Activated CD8-positive, alpha-beta memory T cell treated with anti-CD3 and anti-CD28 coated beads for 1 hour (primary cell): Measurements from ENCODE around the gene COPS7B.
"Not testable (repeated sequence)": the region's sequence is repeated elsewhere in the genome, so short reads cannot be mapped to it uniquely, and the experiment has no call there.

Experiments
- DNase-seq, 2 donors: peaks; one replicate each; pipeline ENCODE4 v3.0.0-alpha.2; 2020; ENCODE audit warnings: low read depth in 1 of 2; ENCODE audit errors: extremely low read depth in 1 of 2

COPS7B gene

DNA sequence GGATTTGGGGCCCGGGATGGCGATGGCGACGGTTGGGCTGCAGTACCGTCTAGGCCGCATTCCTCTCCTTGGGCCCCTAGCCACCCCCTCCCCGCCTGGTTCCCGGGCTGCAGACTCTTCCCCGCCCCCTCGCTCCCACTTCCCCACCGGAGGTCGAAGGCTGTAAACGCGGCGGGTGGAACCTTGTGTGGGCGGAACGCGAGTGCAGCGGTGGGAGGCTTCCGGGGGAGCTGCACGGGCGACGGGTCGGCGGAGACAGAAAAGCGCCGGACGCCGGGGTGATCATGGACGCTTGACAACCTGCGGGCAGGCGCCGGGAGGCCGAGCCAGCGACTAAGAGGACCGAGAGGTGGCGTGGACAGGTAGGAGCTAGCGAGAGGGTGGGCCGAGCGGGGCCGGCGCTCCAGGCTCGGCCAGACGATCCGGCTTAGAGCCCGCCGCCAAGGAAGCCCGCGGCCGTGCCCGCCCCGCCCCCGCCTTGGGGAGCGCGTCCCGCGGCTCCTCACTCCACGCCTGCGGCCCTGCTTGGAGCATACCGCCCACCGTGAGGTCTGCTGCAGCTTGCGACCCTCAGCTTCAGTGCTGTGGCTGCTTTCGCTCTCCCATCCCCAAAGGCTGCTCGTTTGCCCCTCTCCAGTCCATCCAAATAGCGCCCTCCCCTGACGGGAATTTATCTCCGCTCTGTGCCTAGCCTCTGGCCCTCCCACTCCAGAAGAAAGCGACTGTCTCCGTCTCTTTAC lies at the start of gene COPS7B:
COPS7B (plus strand) TSS at position 269 of the 740 bp plus-strand sequence. CDS start 2,126 bp downstream, outside the sequence.
- peak; percentile 44 to 73 for DNase-seq

DNA sequence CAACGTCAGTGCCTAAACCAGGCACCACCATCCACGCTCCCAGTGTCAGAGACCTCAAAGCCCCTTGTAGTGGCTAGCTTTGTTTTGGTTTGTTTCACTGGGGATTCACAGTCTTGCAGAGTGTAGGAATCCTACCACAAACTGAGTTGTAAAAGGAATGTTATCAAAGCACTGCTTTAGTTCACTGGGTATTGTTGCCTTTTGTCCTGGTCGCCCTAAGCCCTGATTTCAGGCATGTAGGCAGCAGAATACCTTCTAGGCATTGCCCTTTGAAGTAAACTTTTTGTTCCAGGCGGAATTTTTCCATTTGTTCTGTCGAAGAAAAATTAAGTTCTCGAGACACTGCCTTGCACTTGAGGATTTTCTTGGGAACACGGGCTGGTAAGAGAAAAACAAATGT lies 48.5 kb upstream of the COPS7B start:
- no peak for DNase-seq

DNA sequence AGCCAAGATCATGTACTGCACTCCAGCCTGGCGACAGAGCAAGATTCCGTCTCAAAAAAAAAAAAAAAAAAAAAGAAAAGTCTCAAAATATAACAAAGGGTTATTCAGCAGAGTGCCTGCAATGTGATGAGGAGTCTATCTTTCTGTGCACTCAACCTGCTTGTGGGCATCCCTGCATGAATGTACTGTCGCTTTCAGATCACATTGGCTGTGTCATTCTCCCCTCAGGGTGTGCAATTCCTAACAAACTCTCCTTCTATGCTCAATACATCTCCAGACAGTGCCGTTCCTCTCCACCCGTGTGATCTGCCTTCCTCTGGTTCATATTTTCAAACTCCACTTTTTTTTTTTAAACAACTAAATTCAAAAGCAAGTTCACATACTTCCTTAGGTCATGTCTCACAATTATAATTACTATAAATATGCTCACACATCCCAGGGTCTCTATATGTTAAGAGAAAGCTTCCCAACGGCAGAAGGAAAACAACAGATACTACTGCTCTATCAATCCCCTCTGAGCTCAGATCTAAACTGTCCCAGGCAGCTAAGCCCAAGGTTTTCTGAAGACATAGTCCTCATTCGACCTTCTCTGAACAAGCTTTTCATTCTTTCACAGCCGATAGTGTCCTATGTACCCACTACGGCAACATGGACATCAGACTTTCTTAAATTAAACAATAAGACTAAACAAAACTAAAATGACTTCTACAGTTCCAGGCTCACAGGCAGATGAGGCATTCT lies 42.7 kb upstream of the COPS7B start:
- no peak for DNase-seq

DNA sequence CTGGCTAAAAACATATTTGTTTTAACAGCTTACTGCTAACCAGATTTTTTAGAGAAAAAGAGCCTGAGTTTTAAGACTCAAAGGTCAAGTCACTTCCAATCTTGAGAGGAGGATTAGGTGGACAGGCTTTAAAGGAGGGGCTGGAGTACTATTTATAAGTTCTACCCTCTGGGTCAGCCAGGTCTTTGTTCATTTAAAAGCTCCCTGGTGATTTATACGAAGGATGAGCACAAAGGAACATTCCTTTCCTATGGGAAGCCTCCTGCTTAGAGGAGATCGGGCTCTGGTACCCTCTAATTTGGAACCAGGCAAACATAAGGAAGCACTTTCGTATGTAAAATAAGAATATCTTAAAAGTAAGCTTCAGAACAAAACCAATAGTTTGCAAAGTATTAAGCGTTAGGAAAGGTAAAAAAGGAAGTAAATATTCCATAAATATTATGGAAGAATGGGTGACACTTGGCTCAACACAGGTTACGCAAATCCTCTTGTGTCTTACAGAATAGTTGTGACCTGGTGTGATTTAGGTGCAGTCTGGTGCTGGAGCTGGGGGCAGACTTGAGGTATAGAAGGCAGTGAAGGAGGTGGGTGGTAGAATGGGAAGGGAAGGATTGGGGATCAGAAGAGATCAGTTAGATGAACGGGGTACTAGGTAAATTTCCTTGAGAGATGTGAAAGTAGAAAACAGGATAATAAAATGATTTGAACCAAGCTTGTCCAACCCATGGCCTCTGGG lies 40.8 kb upstream of the COPS7B start:
- DNase-seq = no peak

DNA sequence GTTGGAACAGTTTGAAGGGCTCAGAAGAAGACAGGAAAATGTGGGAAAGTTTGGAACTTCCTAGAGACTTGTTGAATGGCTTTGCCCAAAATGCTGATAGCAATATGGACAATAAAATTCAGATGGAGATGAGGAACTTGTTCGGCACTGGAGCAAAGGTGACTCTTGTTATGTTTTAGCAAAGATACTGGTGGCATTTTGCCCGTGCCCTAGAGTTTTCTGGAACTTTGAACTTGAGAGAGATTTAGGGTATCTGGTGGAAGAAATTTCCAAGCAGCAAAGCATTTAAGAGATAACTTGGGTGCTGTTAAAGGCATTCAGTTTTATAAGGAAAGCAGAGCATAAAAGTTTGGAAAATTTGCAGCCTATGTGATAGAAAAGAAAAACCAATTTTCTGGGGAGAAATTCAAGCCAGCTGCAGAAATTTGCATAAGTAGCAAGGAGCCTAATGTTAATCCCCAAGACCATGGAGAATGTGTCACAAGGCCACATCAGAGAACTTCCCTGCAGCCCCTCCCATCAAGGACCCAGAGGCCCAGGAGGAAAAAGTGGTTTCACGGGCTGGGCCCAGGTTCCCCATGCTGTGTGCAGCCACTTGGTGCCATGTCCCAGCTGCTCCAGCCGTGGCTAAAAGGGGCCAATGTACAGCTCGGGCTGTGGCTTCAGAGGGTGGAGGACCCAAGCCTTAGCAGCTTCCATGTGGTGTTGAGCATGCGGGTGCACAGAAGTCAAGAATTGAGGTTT lies 37.9 kb upstream of the COPS7B start:
- DNase-seq = not testable (repeated sequence)

DNA sequence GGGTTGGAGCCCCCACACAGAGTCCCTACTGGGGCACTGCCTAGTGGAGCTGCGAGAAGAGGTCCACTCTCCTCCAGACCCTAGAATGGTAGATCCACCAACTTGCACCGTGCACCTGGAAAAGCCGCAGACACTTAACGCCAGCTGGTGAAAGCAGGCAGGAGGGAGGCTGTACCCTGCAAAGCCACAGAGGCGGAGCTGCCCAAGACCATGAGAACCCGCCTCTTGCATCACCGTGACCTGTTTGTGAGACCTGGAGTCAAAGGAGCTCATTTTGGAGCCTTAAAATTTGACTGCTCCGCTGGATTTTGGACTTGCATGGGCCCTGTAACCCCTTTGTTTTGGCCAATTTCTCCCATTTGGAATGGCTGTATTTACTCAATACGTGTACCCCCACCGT lies 37.2 kb upstream of the COPS7B start:
- DNase-seq = not testable (repeated sequence)

- no peak for DNase-seq
Observed at GRCh38 chr2:231751042-231751815, 35.0 kb upstream of the COPS7B start.

DNA sequence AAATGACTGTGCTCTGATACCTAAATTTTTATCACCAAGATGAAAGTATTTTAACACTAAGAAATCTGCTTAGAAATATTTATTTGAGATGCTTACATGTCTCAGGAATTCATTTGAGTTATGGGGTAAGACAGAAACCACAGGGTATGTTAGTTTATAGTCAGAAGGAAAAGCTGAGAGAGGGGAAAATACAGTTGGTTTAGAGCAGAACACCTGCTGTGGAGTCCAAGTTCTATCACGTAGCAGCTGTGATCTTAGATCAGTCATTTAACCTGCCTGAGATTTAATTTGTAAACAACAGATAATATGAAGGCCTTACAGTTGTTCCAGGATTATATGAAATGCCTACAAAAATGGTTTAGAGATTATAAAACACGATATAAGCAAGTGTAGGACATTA lies 34.2 kb upstream of the COPS7B start:
- DNase-seq = no peak

DNA sequence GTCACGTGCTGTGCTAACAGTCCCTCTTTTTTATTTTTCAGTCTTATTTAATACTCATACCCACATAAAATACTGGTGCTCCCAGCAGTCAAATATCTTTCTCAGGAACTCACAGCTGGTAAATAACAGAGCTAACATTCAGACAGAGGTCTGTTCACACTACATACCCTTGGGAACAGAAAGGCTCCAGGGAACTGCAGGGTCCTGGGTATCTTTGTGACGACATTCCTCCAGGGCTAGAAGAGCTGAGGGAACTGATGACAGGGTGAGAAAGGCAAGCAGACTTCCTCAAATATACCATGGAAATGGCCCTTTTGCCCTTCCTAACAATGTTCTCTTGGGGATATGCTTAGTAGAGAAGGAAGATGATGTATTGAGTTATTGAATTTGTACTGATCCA lies 24.5 kb upstream of the COPS7B start:
- no peak for DNase-seq

GRCh38 chr2:231764124-231764523 lies 22.1 kb upstream of the COPS7B start:
- no peak for DNase-seq

GRCh38 chr2:231764760-231765159 lies 21.5 kb upstream of the COPS7B start:
- no peak for DNase-seq

DNA sequence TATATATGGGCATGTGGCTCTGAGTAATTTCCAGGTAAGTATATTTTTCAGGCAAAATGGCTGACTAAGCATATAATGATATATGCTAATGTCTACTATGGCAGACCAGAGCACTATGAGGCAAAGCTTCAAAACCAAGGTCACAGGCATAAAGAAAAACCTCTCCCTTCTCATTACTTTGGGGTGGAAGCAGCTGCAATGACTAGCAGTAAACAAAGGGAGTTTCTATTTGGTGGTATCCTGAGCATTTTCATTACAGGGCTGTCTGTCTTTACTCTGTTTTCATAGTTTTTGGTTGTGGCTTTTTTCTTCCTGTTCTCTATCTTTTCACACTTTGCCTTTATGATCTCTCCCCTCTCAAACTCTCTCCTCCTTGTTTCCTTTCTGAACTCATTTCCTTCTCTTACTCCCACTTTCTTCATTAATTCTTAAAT lies 20.7 kb upstream of the COPS7B start:
- DNase-seq = no peak

- no peak for DNase-seq
Observed at GRCh38 chr2:231769170-231770136, 16.8 kb upstream of the COPS7B start.

DNA sequence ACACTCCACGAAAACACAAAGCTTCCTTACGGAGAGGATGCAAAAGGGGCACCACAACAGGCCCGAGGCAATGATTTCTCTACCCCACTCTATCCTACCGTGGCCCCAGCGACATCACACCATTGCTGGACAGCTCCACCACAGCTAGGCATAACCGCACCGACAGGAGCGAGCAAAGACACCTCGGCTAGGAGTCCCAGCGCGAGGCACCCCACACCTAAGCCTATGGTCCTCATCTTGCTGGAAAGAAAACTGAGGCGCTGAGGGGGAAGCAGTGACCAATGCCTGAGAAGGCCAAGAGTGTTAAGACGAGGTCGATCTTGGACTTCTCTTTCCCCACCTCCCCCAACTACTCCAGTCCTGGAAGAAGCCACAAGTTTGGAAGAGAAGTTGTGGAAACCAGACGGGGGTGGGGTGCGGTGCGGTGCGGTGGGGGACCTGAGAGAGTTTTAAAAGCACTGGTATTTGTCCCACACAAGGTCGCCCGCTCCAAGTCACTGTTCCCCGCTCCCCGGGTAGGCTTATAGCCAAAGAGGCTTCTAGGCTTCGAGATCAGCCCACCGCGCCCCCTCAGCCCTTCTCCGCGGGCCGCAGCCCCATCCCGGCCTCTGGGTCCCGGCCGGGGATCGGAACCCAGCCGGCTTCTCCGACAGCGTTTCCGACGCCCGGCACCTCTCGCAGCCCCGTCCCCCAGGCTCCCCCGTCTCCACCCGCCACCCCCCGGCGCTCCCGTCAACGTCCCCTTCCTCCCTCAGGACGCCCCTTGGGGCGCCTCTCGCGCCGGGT lies 5.9 kb upstream of the COPS7B start:
- DNase-seq = no peak

- DNase-seq = peak; percentile 92
Observed at GRCh38 chr2:231780909-231781797, 5.1 kb upstream of the COPS7B start, which contains the start of gene PDE6D. TSS of gene PDE6D (minus strand) at chr2:231781282. CDS start at chr2:231781114, 168 bp downstream.

DNA sequence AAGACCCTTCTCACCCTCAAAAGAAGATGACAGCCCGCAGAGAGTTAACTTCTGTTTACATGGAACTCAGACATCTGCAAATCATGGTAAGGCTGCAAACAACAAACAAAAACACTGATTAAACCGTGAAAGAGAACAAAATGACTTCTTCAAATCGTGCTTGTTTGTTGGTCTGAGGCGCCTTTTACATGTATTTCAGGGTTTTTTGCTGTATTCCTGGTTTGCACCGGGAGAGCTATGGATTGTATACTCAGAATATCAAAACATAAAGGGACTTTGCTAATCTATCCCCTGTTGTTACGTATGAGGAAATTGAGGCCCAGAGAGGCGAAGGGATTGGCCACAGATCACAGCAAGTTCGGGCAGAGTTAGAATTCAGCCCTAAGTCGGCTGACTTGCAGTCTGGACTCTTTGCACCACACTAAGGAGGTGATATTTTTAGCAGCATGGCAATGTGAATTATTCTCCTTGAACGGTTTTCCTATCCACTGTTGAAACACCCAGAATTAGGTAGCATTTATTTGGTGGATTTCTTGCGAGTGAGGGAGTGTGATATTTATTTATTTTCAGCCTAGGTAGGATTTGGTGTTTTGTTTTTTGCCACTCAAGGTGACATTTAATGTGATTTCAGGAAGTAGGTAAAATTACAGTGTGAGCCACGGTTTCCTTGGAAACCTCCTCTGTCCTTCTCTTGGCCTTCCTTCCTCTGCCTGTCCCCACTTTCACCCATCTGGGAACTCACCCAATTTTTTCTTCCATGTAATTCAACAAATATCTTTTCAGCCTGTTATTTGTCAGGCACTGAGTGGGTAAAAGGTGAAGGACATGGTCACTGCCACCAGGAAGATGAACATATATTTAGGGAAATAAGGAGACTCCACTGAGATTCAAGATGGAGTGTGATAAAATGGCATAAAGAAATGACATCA lies 4.2 kb upstream of the COPS7B start:
- DNase-seq = no peak
